ENCODE measurements around the gene ADAMTS2.
A peak's percentile ranks its signal among the peaks of the same experiment; 100 is the strongest.
"Not testable (repeated sequence)": the region's sequence is repeated elsewhere in the genome, so short reads cannot be mapped to it uniquely, and the experiment has no call there.

ADAMTS2 gene

GRCh38 chr5:179289756-179290385 lies 55.4 kb downstream of the ADAMTS2 start:
- DNase-seq (ENCODE audit: low spot score) (peak; percentile 27), ATAC-seq (ENCODE audit: low read depth) (no peak)
- no peak for TF ChIP-seq CTCF (IDR thresholded peaks at IDR 0.05; ENCODE audit: poor library complexity, severe bottlenecking)
- H3K27me3 ChIP-seq (ENCODE audit: insufficient read depth, poor library complexity, severe bottlenecking) = no peaks in the 10 kb centered on the region
- no peak overlapping the region for H3K27ac ChIP-seq (ENCODE audit: poor library complexity, severe bottlenecking)
- H3K4me1 ChIP-seq (ENCODE audit: insufficient read depth, poor library complexity, severe bottlenecking) = no peaks in the 10 kb centered on the region
- H3K9me3 ChIP-seq (ENCODE audit: severe bottlenecking) = peaks cover 7% of the 10 kb centered on the region
- H3K4me3 ChIP-seq (ENCODE audit: severe bottlenecking) = no peak overlapping the region
- H3K36me3 ChIP-seq (ENCODE audit: low read depth) = no peaks in the 10 kb centered on the region

GRCh38 chr5:179288809-179289185 lies 56.5 kb downstream of the ADAMTS2 start:
- no peak overlapping the region for H3K4me3 ChIP-seq (ENCODE audit: severe bottlenecking)
- no peak for TF ChIP-seq CTCF (IDR thresholded peaks at IDR 0.05; ENCODE audit: poor library complexity, severe bottlenecking)

GRCh38 chr5:179288101-179288808 lies 57.0 kb downstream of the ADAMTS2 start:
- TF ChIP-seq CTCF (IDR thresholded peaks at IDR 0.05; ENCODE audit: poor library complexity, severe bottlenecking) = no peak
- Histone ChIP-seq H3K4me3 (ENCODE audit: severe bottlenecking) (no peak overlapping the region), H3K27ac (ENCODE audit: poor library complexity, severe bottlenecking) (no peak overlapping the region), H3K36me3 (ENCODE audit: low read depth) (no peaks in the 10 kb centered on the region), H3K9me3 (ENCODE audit: severe bottlenecking) (peaks cover 10% of the 10 kb centered on the region), H3K4me1 (ENCODE audit: insufficient read depth, poor library complexity, severe bottlenecking) (no peaks in the 10 kb centered on the region), H3K27me3 (ENCODE audit: insufficient read depth, poor library complexity, severe bottlenecking) (no peaks in the 10 kb centered on the region)
- ATAC-seq (ENCODE audit: low read depth) (no peak), DNase-seq (ENCODE audit: low spot score) (peak; percentile 61)

More at GRCh38 chr5:179288809-179289185, 56.5 kb downstream of the ADAMTS2 start:
- ATAC-seq (ENCODE audit: low read depth) (no peak), DNase-seq (ENCODE audit: low spot score) (no peak)
- Histone ChIP-seq H3K27me3 (ENCODE audit: insufficient read depth, poor library complexity, severe bottlenecking) (no peaks in the 10 kb centered on the region), H3K27ac (ENCODE audit: poor library complexity, severe bottlenecking) (no peak overlapping the region), H3K36me3 (ENCODE audit: low read depth) (no peaks in the 10 kb centered on the region), H3K4me1 (ENCODE audit: insufficient read depth, poor library complexity, severe bottlenecking) (no peaks in the 10 kb centered on the region), H3K9me3 (ENCODE audit: severe bottlenecking) (peaks cover 10% of the 10 kb centered on the region)

GRCh38 chr5:179287631-179288030 lies 57.6 kb downstream of the ADAMTS2 start:
- Histone ChIP-seq H3K4me3 (ENCODE audit: severe bottlenecking) (no peak overlapping the region), H3K27me3 (ENCODE audit: insufficient read depth, poor library complexity, severe bottlenecking) (no peaks in the 10 kb centered on the region), H3K27ac (ENCODE audit: poor library complexity, severe bottlenecking) (no peak overlapping the region), H3K4me1 (ENCODE audit: insufficient read depth, poor library complexity, severe bottlenecking) (no peaks in the 10 kb centered on the region), H3K9me3 (ENCODE audit: severe bottlenecking) (peaks cover 10% of the 10 kb centered on the region), H3K36me3 (ENCODE audit: low read depth) (no peaks in the 10 kb centered on the region)
- ATAC-seq (ENCODE audit: low read depth) (no peak), DNase-seq (ENCODE audit: low spot score) (peak; percentile 60)
- no peak for TF ChIP-seq CTCF (IDR thresholded peaks at IDR 0.05; ENCODE audit: poor library complexity, severe bottlenecking)

- peaks cover 10% of the 10 kb centered on the region for H3K9me3 ChIP-seq (ENCODE audit: severe bottlenecking)
- no peak overlapping the region for H3K27ac ChIP-seq (ENCODE audit: poor library complexity, severe bottlenecking)
- H3K36me3 ChIP-seq (ENCODE audit: low read depth) = no peaks in the 10 kb centered on the region
- no peaks in the 10 kb centered on the region for H3K4me1 ChIP-seq (ENCODE audit: insufficient read depth, poor library complexity, severe bottlenecking)
- no peak for TF ChIP-seq CTCF (IDR thresholded peaks at IDR 0.05; ENCODE audit: poor library complexity, severe bottlenecking)
- no peak overlapping the region for H3K4me3 ChIP-seq (ENCODE audit: severe bottlenecking)
- DNase-seq (ENCODE audit: low spot score) (no peak), ATAC-seq (ENCODE audit: low read depth) (no peak)
- H3K27me3 ChIP-seq (ENCODE audit: insufficient read depth, poor library complexity, severe bottlenecking) = no peaks in the 10 kb centered on the region
These were observed 58.2 kb downstream of the ADAMTS2 start for GRCh38 chr5:179287071-179287470.

GRCh38 chr5:179285776-179286162 lies 59.5 kb downstream of the ADAMTS2 start:
- not testable (repeated sequence) for H3K27me3 ChIP-seq (ENCODE audit: insufficient read depth, poor library complexity, severe bottlenecking); H3K4me1 ChIP-seq (ENCODE audit: insufficient read depth, poor library complexity, severe bottlenecking); H3K4me3 ChIP-seq (ENCODE audit: severe bottlenecking); H3K36me3 ChIP-seq (ENCODE audit: low read depth); H3K27ac ChIP-seq (ENCODE audit: poor library complexity, severe bottlenecking); ATAC-seq (ENCODE audit: low read depth)
- peaks cover 11% of the 10 kb centered on the region for H3K9me3 ChIP-seq (ENCODE audit: severe bottlenecking)
- peak; percentile 14 for DNase-seq (ENCODE audit: low spot score)

Measured in RWPE2 (cell line).